ENCODE results near the gene SDC3.
A peak's percentile ranks its signal among the peaks of the same experiment; 100 is the strongest.

SDC3 gene

DNA sequence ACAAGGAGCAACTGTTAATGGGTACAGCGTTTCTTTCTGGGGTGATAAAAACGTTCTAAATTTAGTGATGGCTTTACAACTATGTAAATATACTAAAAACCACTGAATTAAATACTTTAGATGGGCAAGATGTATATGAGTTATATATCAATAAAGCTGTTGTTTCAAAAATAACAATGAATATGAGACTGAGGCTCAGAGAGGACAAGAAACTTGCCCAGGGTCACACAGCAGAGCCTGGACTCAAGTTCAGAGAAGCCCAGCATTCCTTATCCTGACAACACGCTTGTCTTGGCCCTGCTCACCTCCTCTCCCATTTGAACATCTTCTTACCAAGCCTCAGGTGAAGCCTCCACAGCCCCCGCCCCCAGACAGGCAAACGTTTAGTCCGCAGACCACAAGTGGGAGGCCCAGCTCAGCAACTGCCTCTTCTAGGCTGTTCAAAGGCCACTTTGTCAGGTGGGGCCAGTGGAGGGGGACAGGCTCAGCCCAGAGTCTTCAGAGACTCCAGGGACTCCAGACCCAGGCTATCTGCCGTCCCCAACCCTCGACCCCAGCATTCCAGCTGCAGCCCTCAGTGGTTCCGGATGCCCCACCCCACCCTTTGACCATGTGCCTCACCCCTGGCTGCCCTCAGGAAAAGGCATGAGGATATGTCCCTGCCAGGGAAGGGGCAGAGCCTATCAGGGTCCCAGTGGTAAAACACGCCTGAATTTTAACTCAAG lies 17.9 kb downstream of the SDC3 start:
- no peak for DNase-seq (ENCODE audit: low read depth)
- no peak overlapping the region for H3K4me3 ChIP-seq (ENCODE audit: control insufficient read depth, low read depth, low read length)
- TF ChIP-seq, protein P1, sequence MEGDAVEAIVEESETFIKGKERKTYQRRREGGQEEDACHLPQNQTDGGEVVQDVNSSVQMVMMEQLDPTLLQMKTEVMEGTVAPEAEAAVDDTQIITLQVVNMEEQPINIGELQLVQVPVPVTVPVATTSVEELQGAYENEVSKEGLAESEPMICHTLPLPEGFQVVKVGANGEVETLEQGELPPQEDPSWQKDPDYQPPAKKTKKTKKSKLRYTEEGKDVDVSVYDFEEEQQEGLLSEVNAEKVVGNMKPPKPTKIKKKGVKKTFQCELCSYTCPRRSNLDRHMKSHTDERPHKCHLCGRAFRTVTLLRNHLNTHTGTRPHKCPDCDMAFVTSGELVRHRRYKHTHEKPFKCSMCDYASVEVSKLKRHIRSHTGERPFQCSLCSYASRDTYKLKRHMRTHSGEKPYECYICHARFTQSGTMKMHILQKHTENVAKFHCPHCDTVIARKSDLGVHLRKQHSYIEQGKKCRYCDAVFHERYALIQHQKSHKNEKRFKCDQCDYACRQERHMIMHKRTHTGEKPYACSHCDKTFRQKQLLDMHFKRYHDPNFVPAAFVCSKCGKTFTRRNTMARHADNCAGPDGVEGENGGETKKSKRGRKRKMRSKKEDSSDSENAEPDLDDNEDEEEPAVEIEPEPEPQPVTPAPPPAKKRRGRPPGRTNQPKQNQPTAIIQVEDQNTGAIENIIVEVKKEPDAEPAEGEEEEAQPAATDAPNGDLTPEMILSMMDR (conservative IDR thresholded peaks at IDR 0.05; ENCODE audit: control insufficient read depth, insufficient read depth, low read depth, low read length) = no peak

DNA sequence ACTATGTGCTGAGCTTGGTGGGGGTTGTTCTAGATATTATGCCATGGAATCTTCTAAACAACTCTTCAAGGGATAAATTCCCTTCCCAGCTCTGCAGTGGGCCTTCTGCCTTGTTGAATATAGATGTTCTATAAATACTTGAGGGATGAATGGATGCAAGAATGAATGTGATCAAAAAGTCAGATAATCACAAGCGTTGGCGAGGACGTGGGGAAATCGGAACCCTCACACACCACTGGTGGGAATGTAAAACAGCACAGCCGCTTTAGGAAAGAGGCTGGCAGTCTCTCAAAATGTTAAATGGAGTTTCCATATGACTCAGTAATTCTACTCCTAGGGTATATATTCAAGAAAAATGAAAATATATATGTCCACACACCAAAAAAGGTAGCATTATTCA lies 19.0 kb downstream of the SDC3 start:
- DNase-seq (ENCODE audit: low read depth) = no peak
- no peak overlapping the region for H3K4me3 ChIP-seq (ENCODE audit: control insufficient read depth, low read depth, low read length)
- TF ChIP-seq, protein P1 (conservative IDR thresholded peaks at IDR 0.05; ENCODE audit: control insufficient read depth, insufficient read depth, low read depth, low read length) = no peak

DNA sequence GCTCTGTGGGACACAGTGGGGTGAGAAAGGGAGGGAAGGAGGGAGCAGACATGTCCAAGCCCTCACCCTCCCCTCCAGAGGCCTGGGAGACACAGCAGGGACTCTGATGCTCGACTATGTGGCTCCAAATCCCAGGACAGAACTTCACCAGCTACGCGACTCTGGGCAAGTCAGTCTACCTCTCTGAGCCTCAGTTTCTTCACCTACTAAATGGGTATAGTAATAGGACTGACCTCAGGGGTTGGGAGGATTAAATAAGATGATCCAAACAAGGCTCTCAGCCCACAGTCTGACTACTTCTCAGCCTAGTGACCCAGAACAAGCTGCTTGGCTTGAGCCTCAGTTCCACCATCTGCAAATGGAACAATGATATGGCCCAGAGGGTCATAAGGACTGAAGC lies 19.6 kb downstream of the SDC3 start:
- TF ChIP-seq, protein P1 (conservative IDR thresholded peaks at IDR 0.05; ENCODE audit: control insufficient read depth, insufficient read depth, low read depth, low read length) = no peak
- no peak for DNase-seq (ENCODE audit: low read depth)
- no peak overlapping the region for H3K4me3 ChIP-seq (ENCODE audit: control insufficient read depth, low read depth, low read length)

DNA sequence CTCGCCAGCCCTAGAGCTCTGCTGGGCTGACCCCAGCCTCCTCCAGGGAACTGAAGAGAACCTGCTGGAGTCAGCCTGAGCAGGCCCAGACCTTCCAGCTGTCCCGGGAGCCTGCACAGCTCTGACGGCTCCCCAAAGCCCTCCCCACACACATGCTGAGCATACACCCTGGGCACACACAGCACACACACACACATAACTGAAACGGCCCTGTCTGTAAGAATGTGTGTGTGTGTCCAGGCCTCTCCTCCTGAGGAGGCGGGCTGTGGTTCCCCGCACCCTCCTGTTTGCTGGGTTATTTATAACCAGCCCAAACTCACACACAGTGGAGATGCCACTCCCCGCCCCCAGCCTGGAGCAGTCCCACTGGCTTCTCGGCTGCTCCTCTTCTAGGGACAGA lies 20.2 kb downstream of the SDC3 start:
- peak; percentile 73 for DNase-seq (ENCODE audit: low read depth)

DNA sequence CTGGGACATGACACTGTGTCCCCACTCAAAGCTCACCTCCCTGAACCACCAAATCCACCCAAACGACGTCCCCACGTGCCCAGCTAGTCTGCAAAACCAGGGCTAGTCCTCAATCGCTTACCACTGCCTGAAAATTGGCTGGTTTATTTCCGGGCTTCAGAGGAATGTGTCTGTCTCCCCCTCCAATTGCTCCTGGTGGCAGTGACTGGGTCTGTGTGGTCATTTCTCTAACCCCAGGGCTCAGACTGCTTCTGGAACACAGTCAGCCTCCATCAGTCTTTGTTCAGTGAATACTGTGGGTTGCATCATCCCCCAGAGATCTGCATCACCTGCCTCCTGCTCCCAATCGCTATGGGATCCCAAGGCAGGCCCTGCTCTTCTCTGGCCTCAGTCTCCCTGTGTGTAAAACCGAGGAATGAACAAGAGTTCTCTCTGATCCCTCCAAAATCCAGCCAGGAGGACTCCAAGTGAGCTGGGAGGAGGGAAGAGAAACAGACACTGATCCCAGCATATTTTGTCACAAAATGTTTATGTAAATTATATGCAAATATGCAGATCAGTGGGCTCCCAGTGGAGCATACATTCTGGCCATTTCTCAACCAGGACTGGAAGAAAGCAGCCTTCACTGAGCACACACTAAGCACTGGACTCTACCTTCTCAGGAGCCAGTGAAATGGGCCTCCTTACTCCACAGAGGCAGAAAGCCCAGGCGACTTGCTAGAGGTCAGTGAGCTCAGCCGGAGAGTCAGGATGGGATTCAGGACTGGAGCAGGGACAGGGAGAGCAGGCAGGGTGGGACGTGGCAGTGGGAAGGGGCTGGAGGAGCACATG lies 20.9 kb downstream of the SDC3 start:
- TF ChIP-seq, protein P1 (conservative IDR thresholded peaks at IDR 0.05; ENCODE audit: control insufficient read depth, insufficient read depth, low read depth, low read length) = no peak
- no peak overlapping the region for H3K4me3 ChIP-seq (ENCODE audit: control insufficient read depth, low read depth, low read length)
- DNase-seq (ENCODE audit: low read depth) = peak; percentile 16

More for the DNA sequence above, 20.2 kb downstream of the SDC3 start:
- no peak overlapping the region for H3K4me3 ChIP-seq (ENCODE audit: control insufficient read depth, low read depth, low read length)
- TF ChIP-seq, protein P1 (conservative IDR thresholded peaks at IDR 0.05; ENCODE audit: control insufficient read depth, insufficient read depth, low read depth, low read length) = no peak

DNA sequence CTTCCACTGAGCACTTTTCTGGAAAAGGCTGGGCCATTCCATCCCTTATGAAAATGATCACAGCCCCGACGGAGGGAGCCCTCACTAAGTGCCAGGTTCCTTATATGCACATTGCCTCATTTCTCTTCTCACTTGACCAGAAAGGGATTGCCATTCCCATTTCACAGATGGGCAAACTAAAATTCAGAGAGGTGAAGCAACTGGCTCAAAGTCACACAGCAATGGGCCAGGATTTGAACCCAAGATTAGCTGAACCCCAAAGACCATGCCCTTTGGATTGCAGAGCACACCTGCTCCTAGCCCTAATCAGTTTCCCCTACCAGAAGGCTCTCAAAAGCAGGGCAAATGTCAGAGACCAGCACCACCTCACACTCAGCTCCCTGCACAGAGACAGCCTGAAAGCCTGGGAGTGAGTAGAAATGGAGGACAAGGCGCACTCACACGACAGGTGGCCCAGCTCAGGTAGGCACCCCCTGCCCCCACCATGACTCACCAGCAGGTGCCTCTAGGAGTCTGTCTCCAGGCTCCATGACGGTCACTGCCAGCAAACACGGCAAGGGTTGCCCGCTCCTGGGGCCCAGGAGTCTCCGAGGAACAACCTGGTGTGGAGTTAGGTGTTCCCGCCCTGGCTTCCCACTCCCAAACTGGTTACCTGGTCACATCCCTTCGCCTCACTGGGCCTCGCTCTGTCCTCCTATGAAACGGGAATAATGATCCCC lies 21.7 kb downstream of the SDC3 start:
- DNase-seq (ENCODE audit: low read depth) = no peak
- no peak overlapping the region for H3K4me3 ChIP-seq (ENCODE audit: control insufficient read depth, low read depth, low read length)
- TF ChIP-seq, protein P1 (conservative IDR thresholded peaks at IDR 0.05; ENCODE audit: control insufficient read depth, insufficient read depth, low read depth, low read length) = no peak
